Parathyroid adenoma (tissue), 2 donors: ENCODE results near the gene PRAC2.
"Not testable (repeated sequence)": the region's sequence is repeated elsewhere in the genome, so short reads cannot be mapped to it uniquely, and the experiment has no call there.

Experiments used
- H2AFZ ChIP-seq: fragments of 300-600 bp; sonication (generic); one replicate; pipeline ENCODE4 v1.7.0; 2017; ENCODE audit warnings: antibody characterized with exemption, mild to moderate bottlenecking
- H3K27ac ChIP-seq: fragments of 300-600 bp; sonication (generic); one replicate; pipeline ENCODE4 v1.7.0; 2017
- H3K27me3 ChIP-seq: fragments of 300-600 bp; sonication (generic); one replicate; pipeline ENCODE4 v1.7.0; 2017; ENCODE audit warnings: low read length; ENCODE audit not compliant: control insufficient read depth, insufficient read depth
- H3K36me3 ChIP-seq: fragments of 300-600 bp; sonication (generic); one replicate; pipeline ENCODE4 v1.7.0; 2017; ENCODE audit warnings: low read length; ENCODE audit not compliant: control insufficient read depth, insufficient read depth
- H3K4me1 ChIP-seq: fragments of 300-600 bp; sonication (generic); one replicate; pipeline ENCODE4 v1.7.0; 2017; ENCODE audit warnings: control low read depth
- H3K4me2 ChIP-seq: fragments of 300-600 bp; sonication (generic); one replicate; pipeline ENCODE4 v1.7.0; 2017; ENCODE audit warnings: low read length
- H3K4me3 ChIP-seq: fragments of 300-600 bp; sonication (generic); one replicate; pipeline ENCODE4 v1.7.0; 2017; ENCODE audit warnings: low read depth, low read length
- H3K79me2 ChIP-seq: fragments of 300-600 bp; sonication (generic); one replicate; pipeline ENCODE4 v1.7.0; 2017; ENCODE audit warnings: control low read depth
- H3K9ac ChIP-seq: fragments of 300-600 bp; sonication (generic); one replicate; pipeline ENCODE4 v1.7.0; 2017; ENCODE audit warnings: mild to moderate bottlenecking
- H3K9me3 ChIP-seq: fragments of 300-600 bp; sonication (generic); one replicate; pipeline ENCODE4 v1.7.0; 2017; ENCODE audit warnings: low read length; ENCODE audit not compliant: control insufficient read depth
- TF ChIP-seq, protein P1 (sequence below): fragments of 300-600 bp; sonication (generic); IDR thresholded peaks from one replicate; pipeline ENCODE4 v1.7.0; 2017; ENCODE audit warnings: antibody characterized with exemption, mild to moderate bottlenecking
- donor health status: primary hyperparathyroidism.

The PRAC2 gene

DNA sequence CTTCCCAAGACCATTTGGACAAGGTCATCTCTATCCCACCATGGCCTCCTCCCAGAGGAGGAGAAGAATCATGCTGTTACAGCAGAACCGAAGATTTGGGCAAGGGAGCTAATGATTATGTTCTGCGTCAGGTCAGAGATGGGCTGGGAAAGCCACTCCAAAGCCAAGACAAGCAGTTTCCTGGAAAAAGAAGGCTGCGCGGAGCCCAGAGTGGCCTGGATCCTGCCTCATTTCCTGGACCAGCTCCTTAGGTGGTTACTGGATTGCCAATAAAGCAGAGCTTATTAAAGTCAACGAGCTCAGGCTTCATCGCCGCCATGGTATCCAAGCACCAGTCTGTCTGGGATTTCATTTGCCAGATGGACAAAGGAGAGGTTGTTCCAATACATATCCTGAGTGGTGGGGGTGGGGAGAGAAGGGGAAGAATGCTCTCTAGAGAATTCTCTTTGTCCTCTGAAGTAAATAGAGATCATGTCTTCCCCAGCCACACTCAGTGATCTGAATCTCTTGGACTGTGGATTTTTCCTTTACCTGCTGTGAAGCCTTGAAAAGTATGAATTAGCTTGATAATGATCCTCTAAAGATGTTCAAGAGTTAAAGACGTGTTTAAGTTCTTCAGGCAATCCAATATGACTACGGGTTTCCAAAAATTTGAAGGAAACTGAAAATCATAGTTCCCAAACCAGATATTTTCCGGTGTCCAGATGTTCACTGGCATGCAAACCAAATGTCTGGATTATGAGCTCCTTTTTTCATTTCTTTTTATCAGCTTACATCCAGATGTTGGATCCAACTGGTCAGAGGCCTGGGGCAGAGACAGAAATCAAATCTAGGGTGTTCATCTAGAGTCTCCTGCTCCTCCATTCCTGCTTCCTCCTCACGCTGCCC, 18.4 kb upstream of the PRAC2 start:
- no peak overlapping the region for H3K4me2 ChIP-seq
- no peaks in the 10 kb centered on the region for H3K79me2 ChIP-seq
- H3K27me3 ChIP-seq: no peaks in the 10 kb centered on the region
- no peak overlapping the region for H3K27ac ChIP-seq
- no peaks in the 10 kb centered on the region for H3K4me1 ChIP-seq
- H3K36me3 ChIP-seq: no peaks in the 10 kb centered on the region
- H3K9me3 ChIP-seq: no peaks in the 10 kb centered on the region
- H3K9ac ChIP-seq: no peak overlapping the region
- no peak overlapping the region for H3K4me3 ChIP-seq
- no peak overlapping the region for H2AFZ ChIP-seq
- TF ChIP-seq, protein P1, sequence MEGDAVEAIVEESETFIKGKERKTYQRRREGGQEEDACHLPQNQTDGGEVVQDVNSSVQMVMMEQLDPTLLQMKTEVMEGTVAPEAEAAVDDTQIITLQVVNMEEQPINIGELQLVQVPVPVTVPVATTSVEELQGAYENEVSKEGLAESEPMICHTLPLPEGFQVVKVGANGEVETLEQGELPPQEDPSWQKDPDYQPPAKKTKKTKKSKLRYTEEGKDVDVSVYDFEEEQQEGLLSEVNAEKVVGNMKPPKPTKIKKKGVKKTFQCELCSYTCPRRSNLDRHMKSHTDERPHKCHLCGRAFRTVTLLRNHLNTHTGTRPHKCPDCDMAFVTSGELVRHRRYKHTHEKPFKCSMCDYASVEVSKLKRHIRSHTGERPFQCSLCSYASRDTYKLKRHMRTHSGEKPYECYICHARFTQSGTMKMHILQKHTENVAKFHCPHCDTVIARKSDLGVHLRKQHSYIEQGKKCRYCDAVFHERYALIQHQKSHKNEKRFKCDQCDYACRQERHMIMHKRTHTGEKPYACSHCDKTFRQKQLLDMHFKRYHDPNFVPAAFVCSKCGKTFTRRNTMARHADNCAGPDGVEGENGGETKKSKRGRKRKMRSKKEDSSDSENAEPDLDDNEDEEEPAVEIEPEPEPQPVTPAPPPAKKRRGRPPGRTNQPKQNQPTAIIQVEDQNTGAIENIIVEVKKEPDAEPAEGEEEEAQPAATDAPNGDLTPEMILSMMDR: no peak

DNA sequence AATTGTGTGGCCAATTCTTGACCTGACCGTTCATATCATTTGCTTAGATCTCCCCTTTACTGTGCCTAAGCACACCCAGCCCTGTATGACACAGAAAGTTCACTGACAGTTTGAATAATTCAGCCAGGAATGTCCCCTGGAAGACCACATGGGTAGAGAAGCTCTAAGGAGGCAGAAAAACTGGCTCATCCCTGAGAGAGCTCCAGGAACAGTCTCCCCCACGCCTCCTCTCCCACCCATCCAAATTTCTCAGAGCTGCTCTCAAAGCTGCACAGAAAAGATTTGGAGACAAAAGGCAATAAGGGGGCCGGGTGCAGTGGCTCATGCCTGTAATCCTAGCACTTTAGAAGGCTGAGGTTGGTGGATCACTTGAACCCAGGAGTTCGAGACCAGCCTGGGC, 11.9 kb upstream of the PRAC2 start:
- Histone ChIP-seq H3K4me3 (no peak overlapping the region), H3K4me1 (no peaks in the 10 kb centered on the region), H3K79me2 (no peaks in the 10 kb centered on the region), H3K9me3 (no peaks in the 10 kb centered on the region), H3K36me3 (no peaks in the 10 kb centered on the region), H3K27ac (no peak overlapping the region), H3K9ac (no peak overlapping the region), H3K4me2 (no peak overlapping the region), H3K27me3 (peaks cover 2% of the 10 kb centered on the region), H2AFZ (no peak overlapping the region)
- TF ChIP-seq, protein P1: no peak

DNA sequence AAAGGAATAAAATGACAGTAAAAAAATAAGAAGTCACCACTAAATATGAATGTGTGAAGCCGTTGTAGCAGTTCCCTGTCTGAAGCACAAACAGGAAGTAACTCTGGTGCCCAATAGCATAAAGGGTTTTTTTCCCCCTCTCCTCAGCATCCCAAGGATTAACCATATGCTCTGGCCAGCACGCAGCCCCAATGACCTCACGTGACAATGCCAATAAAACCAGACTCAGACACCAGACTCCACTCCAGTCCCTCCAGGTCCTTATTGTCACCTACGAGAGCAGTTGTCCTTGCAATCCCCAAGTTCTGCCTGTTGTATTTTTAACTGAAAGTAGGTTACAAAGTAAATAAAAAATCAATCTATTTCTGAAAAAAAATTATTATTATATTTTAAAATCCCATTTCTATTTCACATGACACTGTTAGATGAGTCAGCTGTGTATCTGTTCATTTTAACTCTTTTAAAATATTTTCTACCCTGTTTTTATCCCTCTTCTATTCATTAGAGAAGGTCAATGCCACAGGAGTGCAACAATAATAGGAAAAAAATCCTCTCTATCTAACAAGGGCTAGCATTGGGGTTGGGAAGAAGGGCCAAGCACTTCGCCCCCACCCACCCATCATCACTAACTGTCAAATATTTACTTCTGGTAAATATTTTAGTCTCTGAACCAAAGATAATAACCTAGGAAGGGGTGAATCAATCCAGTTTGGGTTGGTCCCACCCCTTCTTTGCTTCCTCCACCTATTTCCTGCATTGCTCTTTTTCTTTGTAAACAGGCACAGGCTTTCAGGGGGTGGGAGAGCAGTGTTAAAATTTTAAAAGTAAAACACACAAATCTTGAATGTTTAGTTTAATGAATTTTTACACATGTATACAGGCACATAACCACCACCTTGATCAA, 7.2 kb upstream of the PRAC2 start:
- TF ChIP-seq, protein P1: no peak
- Histone ChIP-seq H3K79me2 (no peaks in the 10 kb centered on the region), H3K4me3 (no peak overlapping the region), H3K4me1 (no peaks in the 10 kb centered on the region), H3K4me2 (no peak overlapping the region), H3K9me3 (no peaks in the 10 kb centered on the region), H3K9ac (no peak overlapping the region), H3K36me3 (no peaks in the 10 kb centered on the region), H3K27me3 (peaks cover 12% of the 10 kb centered on the region), H3K27ac (no peak overlapping the region), H2AFZ (no peak overlapping the region)

DNA sequence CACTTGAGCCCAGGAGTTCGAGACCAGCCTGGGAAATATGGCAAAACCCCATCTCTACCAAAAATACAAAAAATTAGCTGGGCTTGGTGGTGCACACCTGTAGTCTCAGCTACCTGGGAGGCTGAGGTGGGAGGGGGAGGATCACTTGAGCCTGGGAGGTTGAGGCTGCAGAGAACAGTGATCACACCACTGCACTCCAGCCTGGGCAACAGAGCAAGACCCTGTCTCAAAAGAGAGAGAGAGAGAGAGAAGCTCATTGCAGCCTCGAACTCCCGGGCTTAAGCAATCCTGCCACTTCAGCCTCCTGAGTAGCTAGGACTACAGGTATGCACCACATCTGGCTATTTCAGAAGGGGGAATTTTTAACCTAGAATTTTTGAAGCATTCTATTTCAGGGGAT, 6.4 kb upstream of the PRAC2 start:
- not testable (repeated sequence) for H3K79me2 ChIP-seq, H3K27ac ChIP-seq, H3K9ac ChIP-seq, H3K9me3 ChIP-seq, H3K4me3 ChIP-seq, H3K4me2 ChIP-seq, H2AFZ ChIP-seq, H3K4me1 ChIP-seq, H3K36me3 ChIP-seq
- peaks cover 12% of the 10 kb centered on the region for H3K27me3 ChIP-seq
